ENCODE data around the gene OMA1. TPM values are rescaled to one million over a fixed set of nuclear protein-coding genes. Genes with fewer than 3 reads are reported as not detected.

OMA1 gene
- total RNA-seq, 1 donor from 2014 or later = 2.4 TPM

DNA sequence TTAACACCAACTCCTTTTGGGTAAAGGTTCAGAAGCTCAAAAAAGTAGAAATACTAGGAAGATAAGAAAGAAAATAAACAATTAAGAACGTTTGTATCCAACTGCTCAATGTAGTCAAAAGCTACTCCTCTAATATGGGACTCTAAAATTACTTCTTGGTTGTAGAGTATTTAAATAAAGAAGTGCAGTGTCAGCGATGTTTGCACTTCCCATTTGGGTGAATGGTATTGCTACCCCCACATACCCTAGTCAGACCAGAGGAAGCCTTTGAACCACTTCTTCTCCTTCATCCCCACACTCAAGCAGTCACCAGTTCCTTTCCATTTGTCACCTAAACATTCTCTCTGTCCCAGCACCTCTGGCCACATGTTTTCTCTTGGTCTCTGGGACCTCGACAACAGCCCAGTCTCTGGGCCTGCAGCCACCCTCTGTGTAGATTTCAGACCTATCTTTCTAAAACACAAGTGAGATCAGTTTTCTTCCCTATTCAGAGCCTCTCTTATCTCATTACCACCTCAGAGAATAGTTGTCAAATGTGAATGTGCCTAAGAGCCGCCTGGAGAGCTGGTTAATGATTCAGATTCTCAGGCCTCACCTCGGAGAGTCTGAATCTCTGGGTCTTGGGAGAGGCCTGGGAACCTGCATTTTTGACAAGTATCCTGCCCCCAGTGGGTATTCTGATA lies 109.8 kb downstream of the OMA1 start:
- no peak overlapping the region for H3K27ac ChIP-seq
- TF ChIP-seq, protein P1, sequence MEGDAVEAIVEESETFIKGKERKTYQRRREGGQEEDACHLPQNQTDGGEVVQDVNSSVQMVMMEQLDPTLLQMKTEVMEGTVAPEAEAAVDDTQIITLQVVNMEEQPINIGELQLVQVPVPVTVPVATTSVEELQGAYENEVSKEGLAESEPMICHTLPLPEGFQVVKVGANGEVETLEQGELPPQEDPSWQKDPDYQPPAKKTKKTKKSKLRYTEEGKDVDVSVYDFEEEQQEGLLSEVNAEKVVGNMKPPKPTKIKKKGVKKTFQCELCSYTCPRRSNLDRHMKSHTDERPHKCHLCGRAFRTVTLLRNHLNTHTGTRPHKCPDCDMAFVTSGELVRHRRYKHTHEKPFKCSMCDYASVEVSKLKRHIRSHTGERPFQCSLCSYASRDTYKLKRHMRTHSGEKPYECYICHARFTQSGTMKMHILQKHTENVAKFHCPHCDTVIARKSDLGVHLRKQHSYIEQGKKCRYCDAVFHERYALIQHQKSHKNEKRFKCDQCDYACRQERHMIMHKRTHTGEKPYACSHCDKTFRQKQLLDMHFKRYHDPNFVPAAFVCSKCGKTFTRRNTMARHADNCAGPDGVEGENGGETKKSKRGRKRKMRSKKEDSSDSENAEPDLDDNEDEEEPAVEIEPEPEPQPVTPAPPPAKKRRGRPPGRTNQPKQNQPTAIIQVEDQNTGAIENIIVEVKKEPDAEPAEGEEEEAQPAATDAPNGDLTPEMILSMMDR (IDR thresholded peaks at IDR 0.05) = no peak
- H3K4me3 ChIP-seq = no peak overlapping the region
- H3K4me1 ChIP-seq = no peaks in the 10 kb centered on the region
- no peaks in the 10 kb centered on the region for H3K9me3 ChIP-seq
- H3K27me3 ChIP-seq = no peaks in the 10 kb centered on the region
- DNase-seq (ENCODE audit: low spot score in 2 of 2) = no peak
- intact Hi-C loops (cut with DNase I) = no loop called here
- H3K36me3 ChIP-seq = no peaks in the 10 kb centered on the region

DNA sequence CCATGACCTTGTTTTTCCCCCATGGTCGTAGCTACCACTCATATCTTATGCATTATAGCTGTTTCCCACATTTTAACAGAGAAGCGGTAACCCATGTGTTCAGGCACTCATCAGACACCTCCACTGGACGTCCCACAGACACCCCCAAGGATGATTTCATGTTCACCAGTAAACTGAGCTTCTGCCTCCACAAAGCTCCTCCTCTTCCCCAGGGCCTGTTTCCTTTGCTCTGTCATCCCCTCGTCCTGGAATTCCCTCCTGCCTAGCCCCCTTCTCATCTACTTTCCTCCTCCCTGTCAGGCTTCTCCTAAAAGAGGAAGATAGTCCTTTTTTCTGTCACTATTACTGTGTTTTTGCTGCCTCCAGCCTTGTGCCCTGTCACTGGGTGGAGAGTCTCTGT lies 111.2 kb downstream of the OMA1 start:
- no peaks in the 10 kb centered on the region for H3K36me3 ChIP-seq
- TF ChIP-seq, protein P1 (IDR thresholded peaks at IDR 0.05) = no peak
- H3K27ac ChIP-seq = no peak overlapping the region
- DNase-seq (ENCODE audit: low spot score in 2 of 2) = no peak
- H3K4me1 ChIP-seq = no peaks in the 10 kb centered on the region
- intact Hi-C loops (cut with DNase I) = no loop called here
- no peak overlapping the region for H3K4me3 ChIP-seq
- H3K9me3 ChIP-seq = no peaks in the 10 kb centered on the region
- H3K27me3 ChIP-seq = no peaks in the 10 kb centered on the region

DNA sequence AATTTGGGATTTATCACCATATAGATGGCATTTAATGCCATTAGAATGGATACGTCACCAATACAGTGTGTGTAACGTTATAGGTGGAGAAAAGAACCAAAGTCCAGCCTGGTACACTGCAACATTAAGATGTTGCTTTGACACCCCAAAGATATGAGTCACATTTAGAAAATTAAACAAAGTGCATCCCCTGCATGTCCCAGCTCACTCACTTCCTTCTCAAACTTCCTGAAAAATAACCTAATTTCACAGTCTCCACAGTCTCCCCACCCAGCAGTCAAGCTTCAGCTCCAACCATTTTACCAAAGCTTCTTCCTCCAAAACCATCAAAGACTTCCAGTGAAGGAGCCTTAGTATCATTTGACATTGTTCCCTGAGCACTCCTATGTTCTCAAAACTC lies 111.9 kb downstream of the OMA1 start:
- no peaks in the 10 kb centered on the region for H3K9me3 ChIP-seq

DNA sequence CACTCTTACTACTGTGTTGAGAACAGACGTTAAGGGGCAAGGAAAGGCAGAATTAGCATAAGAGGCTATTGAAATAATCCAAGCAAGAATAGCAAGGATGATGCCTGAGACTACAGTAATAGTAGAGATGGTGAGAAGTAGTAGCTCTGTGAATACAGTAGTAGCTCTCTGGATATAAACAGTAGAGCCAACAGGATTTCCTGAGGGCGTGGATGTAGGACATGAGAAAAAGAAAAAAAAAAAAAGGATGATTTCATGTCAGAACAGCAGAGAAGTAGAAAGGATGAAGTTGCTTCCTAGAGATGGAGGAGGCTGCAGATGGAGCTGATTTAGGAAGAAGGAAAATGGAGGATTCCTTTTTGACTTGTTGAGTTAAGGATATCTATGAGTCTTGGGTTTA lies 112.3 kb downstream of the OMA1 start:
- no peaks in the 10 kb centered on the region for H3K4me1 ChIP-seq
- DNase-seq (ENCODE audit: low spot score in 2 of 2) = no peak
- no peak overlapping the region for H3K4me3 ChIP-seq
- intact Hi-C loops (cut with DNase I) = no loop called here
- no peaks in the 10 kb centered on the region for H3K9me3 ChIP-seq
- TF ChIP-seq, protein P1 (IDR thresholded peaks at IDR 0.05) = no peak
- no peaks in the 10 kb centered on the region for H3K36me3 ChIP-seq
- no peak overlapping the region for H3K27ac ChIP-seq
- no peaks in the 10 kb centered on the region for H3K27me3 ChIP-seq

More for the DNA sequence above, 111.9 kb downstream of the OMA1 start:
- intact Hi-C loops (cut with DNase I) = no loop called here
- Histone ChIP-seq H3K27ac (no peak overlapping the region), H3K4me3 (no peak overlapping the region), H3K27me3 (no peaks in the 10 kb centered on the region), H3K4me1 (no peaks in the 10 kb centered on the region), H3K36me3 (no peaks in the 10 kb centered on the region)
- TF ChIP-seq, protein P1 (IDR thresholded peaks at IDR 0.05) = no peak
- DNase-seq (ENCODE audit: low spot score in 2 of 2) = no peak

DNA sequence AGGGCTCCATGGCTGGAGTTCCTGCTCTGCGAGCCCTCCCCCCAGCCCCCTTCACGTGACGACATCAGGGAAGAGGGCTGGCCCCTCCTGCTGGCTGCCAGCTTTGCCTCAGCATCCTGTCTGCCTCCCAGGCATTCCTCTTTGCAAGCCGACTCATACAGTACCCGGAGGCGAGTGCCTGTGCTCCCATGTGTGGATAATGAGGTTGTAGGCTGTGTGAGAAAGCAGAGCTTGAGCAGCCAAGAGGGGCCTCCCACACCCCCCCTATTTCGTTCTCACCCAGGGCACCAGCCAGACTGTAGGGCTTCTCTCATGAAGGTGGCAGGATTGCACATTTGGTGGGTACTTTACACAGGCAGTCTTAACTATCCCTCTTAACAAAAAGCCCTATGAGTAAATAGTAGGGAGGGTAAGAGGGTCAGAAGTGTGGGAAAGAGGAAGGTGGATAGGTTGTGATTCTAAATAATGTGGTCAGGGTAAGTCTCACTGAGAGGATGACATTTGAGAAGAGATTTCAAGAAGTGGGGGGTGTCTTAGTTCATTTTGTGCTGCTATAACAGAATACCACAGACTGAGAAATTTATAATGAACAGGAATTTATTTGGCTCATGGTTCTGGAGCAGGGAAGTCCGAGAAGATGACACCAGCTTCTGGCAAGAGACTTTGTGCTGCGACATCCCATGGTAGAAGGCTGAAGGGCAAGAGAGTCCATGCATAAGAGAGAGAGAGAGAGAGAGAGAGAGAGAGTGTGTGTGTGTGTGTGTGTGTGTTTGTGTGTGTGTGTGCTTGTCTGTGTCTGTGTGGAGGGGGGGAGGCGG lies 113.5 kb downstream of the OMA1 start:
- Histone ChIP-seq H3K27ac (no peak overlapping the region), H3K4me3 (no peak overlapping the region), H3K4me1 (no peaks in the 10 kb centered on the region), H3K36me3 (no peaks in the 10 kb centered on the region), H3K27me3 (no peaks in the 10 kb centered on the region), H3K9me3 (no peaks in the 10 kb centered on the region)
- TF ChIP-seq, protein P1 (IDR thresholded peaks at IDR 0.05) = no peak
- DNase-seq (ENCODE audit: low spot score in 2 of 2) = no peak
- intact Hi-C loops (cut with DNase I) = no loop called here

Measured in ascending aorta (tissue), 2 donors.